HG03060 (cell line): ENCODE measurements around the gene MYCL.

Experiments used
- ATAC-seq: cut with Tn5 transposase; IDR thresholded peaks from one replicate; pipeline ENCODE4 v1.9.1; 2021; ENCODE audit warnings: low read depth, moderate number of reproducible peaks; ENCODE audit not compliant: unreplicated experiment

The MYCL gene, protein sequence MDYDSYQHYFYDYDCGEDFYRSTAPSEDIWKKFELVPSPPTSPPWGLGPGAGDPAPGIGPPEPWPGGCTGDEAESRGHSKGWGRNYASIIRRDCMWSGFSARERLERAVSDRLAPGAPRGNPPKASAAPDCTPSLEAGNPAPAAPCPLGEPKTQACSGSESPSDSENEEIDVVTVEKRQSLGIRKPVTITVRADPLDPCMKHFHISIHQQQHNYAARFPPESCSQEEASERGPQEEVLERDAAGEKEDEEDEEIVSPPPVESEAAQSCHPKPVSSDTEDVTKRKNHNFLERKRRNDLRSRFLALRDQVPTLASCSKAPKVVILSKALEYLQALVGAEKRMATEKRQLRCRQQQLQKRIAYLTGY

DNA sequence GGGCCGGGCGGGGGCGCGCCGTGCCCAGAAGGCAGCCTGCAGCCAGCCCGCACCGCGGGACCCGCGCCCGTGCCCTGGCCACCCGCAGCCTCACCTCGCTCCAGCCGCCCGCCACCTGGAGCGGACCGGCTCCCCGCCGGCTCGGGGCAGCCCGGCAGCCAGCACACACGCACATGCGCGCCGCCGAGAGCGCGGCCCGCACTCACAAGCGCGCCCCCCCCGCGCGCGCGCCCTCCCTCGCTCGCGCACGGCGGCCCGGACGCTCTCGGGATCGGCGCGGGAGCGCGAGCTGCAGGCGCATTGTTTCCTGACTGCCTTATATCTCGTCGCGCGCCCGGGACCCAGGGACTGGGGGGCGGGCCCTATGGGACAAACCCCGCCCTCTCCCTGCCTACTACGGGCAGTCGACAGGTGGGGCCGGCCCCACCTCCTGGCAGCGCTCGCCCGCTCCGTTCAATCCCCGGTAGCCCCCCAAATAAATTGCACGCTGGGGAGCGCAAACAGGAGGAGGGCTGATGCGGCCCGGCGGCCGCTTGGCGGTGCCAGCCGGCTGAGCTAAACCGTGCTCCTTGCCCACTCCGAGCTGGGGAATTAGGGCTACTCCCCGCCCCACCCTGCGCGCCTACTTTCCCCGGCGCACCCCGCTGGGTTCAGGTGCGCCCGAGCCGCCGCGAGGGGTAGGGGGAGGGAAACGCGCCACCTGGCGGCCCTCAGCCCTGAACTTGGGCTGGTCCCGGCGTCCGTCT is at the start of gene MYCL:
MYCL (minus strand) TSS at position 204 of the 746 bp plus-strand sequence. CDS start 483 bp downstream, outside the sequence.
- no peak for ATAC-seq

DNA sequence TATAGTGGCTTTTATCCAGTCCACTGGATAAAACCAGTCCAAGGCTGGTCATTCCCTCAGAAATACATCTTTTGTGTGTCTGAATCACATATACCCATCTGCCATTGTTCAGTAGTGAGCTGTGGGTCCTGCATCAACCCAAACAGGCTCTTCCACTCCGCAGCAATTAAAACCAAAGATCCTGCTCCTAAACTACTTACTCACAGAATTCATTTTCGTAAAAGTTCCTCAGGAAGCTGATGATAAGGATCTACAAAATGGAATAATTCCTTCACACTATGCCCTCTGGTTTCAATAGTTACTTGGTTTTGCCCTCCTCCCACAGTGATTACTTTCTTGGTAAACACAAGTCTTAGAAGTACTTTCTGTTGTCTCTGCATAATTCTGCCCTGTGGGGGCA is 48.2 kb upstream of the MYCL start:
- no peak for ATAC-seq

DNA sequence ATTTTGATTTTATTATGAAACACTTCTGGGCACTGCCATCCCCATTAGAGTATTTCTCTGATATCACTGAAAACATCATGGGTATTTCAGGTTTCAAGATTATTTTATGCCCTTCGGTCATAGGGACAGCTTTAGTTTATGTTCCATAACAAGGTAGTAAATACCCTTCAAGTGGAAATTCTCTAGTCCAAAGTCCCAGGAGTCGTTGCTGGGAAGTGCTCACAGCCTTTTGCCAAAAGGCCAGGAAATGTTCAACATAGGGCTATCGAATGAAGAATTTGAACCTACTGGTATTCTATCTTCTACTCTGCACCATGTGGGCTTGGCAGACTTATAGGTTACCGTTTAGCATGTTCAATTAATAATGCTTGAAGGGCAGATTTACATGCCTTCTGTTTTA is 45.5 kb upstream of the MYCL start:
- ATAC-seq: no peak

DNA sequence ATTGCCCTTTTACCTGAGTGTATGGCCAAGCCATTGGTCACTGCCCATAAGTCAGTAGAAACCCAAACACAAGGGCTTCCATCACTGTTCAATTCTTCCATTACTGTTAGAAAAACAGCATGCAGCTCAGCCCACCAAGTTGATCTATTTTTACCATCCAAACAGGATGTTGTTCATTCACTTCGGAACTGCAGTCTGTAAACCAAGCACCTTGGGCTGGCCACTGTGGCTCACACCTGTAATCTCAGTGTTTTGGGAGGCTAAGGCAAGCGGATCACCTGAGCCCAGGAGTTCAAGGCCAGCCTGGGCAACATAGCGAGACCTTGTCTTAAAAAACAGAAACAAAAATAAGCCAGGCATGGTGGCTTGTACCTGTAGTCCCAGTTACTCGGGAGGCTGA is 44.5 kb upstream of the MYCL start:
- no peak for ATAC-seq

DNA sequence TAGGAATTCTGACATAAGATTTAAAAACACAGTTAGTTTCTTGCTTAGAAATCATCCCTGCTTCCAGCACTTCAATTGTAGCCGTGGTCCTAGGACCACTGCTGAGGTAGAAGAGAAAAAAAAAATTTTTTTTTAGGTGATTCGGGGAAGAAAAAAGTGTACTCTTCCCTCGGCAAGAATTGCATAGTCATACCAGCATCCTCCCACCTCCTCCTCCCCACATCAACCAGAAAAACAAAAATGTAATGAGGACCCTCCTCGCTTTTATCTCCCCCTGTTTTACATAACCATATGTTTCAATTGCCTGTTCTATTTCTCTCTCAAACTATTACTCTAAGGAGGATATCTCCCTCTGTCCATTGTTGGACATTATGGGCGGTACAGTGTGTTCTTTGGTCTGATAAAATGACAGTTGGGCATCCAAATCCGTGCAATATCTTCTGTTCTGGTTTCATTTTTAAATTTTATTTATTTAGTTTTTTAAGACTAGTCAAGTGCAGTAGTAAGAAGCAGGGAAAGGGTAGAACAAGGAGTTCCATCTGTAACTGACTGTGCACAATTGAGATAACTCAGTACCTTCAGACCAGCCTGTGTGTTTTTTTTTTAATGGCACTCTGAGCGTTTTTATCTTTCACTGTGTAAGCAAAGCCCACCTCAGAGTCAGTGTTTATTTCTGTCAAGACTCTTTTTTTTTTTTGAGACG is 42.8 kb upstream of the MYCL start:
- no peak for ATAC-seq

DNA sequence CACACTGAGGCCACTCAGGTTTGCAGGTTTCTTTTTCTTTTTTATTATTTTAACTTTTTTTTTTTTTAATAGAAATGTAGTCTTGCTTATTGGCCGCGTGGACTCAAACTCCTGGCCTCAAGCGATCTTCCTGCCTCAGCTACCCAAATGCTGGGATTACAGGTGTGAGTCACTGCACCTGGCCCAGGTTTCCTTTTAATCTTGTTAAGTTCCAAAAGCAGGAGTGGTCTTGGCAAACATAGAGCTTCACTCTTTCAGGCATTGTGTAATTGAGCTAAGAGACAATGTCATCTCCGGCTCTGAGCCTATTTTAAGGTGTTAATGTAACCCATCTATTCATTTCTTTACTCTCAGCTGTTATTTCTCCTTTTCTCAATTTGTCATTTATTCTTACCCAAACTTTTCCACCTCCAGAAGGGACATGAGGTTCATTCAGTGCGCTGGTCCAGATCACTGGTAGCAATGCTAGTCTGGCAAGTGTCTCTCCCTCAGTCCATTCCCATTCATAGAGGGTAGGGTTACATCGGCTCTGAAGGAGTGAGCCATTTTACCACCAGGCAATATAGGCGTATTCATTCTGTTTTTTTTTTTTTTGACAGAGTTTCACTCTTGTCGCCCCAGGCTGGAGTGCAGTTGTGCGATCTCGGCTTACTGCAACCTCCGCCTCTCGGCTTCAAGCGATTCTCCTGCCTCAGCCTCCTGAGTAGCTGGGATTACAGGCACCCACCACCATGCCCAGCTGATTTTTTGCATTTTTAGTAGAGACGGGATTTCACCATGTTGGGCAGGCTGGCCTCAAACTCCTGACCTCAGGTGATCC is 42.0 kb upstream of the MYCL start:
- no peak for ATAC-seq

DNA sequence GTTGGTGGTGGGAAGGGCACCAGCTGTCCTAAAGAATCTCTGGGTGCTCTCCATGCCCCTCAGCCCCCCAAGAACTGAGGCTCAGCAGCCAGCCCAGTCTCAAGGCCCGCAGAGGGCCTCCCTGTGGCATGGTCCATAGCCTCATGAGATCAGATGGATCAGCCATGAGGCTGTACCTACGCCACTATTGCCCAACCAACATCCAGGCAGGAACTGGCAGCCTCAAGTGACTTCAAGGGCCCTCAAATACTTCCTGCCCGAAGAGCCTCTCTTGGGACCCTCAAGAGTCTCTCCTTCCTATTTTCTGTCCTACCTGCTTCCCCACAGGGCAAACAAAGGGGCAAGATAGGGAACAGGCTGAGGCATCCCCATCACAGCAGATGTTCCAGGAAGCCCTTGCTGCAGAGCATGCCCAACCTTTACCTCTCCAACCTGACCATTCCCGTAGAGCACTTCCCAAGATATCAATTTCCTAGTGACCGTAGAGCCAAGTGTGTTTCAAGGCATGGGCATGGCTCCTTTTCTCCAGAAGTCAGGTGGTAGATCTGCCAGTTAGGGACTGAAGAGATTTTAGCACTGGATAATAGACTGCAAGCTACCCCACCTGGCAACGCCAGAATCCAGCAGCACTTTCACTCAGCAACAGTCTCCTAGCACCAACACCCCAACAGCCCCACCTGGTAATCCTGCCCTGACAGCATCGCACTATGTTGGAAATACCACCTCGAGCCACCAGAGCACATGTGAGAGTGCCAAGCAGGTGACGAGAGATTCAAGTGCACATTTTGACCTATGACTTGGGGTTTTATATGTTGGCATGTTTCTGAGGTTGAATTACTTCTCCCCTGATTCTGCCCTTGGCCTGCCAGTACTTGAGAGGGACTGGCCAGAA is 39.5 kb upstream of the MYCL start:
- no peak for ATAC-seq

DNA sequence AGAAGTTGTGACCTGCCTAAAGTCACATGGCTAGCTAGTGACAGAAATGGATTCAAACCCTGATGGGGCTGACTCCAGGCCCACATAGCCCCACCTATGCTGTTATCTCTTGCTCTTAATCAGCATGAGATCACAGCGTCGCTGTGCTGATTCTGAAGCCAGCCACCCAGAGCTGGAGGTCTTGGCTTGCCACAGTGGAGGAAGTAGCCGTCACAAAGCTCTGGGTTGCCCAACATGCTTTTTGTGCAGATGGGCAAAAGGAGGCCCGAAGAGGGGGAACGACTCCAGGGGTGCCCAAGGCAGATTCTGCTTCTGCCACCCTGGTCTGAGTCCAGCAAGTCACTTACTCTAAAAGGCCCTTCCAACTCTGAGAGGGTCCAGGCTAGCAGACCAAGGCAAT is 38.5 kb upstream of the MYCL start:
- no peak for ATAC-seq

DNA sequence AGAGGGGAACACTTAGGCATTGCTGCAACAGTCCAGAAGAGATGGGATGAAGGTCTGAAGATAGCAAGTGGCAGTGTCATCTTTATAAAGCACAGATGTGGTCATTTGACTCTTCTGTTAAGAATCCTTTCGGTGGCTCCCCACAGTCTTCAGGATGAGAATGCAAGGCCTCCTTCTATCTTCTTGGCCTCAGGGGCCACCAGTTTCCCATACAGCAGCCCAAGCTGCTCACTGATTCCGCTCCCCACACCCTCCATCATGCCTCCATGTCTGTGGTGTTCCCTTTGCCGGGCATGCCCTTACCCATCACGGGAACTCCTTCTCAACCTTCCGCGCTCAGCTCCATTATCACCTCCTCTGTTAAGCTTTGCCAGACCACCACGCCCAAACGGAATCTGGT is 37.1 kb upstream of the MYCL start:
- ATAC-seq: no peak

DNA sequence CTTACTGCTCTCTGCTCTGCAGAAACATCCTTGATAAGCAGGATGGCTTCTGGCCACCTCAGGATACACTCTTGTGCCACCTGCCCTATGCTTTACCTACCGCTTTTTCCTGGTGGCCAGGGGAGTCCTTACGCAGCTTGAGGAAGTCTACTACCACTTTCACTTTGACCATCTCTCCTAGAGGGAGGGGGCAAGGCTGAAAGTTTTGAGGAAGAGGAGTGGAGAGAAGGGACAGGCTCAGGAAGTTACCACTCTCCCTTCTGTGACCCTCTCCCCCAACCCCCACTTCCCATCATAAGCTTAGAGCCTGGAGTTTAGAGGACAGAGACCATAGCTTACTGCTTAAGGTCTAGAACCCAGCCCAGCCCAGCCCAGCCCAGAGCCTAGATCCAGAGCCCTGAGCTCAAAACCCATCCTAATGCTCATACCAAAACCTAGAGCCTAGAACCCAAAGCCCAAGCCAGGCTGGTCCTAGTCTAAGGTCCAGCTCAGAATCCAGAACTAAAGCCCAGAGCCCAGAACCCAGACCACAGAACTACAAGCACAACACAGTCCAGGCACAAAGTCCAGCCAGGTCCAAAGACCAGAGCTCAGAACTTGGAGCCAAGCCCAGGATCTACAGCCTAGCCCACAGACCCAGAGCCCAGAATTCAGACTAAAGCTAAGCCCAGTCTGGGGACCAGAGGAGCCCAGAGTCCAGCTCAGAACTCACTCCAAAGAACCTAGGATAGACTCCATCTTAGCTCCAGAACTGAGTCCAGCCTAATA is 35.2 kb upstream of the MYCL start:
- no peak for ATAC-seq

DNA sequence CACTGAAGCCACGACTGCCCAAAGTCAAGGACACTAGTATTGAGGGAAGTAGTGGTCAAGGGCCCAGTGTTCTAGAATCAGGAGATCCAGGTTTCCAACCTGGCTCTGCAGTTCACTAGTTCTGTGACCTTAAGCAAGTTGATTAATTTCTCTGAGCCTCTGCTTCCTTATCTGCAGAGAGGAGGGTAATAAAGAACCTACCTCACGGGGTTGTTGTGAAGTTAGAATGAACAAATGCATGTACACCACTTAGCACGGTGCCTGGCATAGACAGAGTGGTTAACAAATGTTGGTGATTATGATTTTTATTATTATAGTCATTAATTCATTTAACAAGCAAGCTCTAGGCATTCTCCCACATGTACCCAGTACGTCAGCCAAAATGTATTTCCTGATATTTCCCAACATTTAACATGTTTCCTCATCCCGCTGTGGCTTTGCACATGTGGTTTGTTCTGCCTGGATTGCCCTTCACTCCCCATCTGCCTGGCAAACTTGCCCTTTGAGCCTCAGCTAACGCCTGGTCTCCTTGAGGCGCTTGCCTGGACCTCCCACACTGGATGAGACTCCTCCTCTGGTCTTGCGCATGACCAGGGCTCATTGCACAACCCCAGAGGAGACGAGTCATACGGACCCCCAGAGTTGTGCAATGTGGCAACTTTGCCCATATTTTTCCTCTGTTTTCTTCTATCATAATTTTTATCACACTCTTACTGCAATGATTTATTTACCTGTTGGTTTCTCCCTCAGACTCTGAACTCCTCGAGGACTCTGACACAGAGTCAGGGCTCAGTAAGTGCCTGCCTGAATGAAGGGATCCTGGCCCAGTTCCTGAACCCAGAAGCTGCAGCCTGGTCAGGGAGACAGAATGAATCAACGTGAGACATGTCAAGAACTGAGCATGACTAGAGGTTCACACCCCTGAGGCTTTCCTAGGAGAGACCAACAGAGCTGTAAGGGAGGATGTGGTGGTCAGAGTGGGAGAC is 32.5 kb upstream of the MYCL start:
- ATAC-seq: no peak

DNA sequence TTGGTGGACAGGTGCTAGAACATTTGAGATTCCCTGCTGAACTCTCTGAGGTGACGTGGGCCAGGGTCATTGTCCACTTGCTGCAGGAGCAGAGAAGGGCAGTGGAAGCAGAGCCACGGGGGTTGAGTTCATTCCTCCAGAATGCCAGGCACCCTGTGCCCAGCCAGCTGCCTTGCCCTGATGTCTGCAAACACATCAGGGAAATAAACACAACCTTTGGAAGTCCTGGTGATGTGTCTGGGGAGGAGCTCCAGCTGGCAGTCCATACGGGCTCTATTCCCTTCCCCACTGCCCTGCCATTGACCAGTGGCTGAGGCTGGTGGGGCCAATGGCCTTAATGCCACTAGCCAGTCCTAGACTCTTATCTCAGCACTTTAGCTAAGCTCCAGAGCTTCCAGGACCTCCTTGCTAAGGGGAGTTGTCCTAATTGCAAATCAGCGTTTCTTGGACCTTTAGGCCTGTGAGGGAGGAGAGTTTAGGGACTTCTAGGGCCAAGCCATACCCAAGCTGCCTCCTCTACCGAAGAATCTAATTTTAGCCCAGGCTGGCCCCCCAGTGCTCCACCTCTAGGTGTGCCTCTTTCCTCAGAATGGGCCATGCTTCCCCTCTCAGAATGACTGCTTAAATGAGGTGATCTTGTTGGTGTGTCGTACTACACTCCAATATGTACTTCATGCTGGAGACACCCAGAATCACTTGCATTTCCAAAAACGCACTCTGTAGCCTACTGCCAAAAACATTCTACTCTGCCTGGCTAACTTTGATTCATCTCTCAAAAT is 27.3 kb upstream of the MYCL start:
- no peak for ATAC-seq

DNA sequence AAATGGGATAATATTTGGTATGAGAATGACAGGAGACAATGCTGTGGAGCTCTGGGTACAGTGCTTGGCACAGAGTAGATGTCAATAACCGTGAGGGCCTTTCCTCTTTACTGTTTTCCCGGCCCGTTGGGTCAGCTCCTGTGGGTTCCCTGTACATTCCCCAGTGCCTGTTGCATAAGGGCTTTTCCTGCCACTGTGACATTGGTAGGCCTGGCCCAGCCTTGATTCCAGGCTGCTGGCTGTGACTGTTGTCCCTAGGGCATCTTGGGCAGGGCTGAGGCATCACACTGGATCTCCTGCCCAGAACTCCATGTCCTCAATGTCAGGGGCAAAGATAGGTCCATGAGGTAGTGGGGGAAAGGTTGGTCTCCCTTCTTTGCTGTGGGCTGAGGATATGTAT is 25.8 kb upstream of the MYCL start:
- no peak for ATAC-seq

DNA sequence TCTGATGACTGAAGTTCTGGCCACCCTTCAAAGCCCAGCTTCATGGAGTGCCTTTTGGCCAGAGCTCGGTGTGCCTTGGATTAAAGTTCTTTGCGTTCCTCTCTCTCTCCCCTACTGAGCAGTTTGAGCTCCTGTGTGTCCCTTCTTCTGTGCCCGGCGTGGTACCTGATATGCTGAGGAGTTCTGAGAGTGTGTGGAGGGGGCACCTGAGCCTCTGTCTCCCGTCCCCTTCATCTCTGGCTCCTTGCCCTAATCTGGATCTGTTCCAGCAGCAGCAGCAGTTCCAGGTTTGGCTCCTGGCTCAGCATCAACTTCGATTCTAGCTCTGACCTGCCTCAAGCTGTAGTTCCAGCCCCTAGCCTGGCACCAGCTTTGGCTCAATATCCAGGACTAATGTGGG is 25.1 kb upstream of the MYCL start:
- ATAC-seq: no peak

DNA sequence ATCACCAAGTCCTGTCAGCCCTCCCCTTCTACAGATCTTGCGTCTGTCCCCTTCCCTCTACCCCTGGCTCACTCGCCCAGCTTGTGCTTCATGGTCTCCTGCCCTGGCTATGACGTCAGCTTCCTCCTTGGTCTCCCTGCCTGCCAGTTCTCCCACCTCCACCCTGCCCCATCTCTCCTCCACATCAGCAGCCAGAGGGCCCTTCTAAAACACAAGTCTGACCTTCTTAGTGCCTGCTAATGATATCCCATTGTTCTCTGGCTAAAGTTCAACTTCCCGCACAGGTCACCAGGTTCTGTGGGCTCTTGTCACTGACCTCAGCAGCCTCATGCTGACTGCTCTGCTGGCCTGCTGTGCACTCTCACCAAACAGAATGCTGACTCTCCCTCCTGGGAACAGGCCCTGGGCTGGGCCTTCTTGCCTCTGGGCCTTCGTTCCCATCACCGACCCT is 24.7 kb upstream of the MYCL start:
- no peak for ATAC-seq

DNA sequence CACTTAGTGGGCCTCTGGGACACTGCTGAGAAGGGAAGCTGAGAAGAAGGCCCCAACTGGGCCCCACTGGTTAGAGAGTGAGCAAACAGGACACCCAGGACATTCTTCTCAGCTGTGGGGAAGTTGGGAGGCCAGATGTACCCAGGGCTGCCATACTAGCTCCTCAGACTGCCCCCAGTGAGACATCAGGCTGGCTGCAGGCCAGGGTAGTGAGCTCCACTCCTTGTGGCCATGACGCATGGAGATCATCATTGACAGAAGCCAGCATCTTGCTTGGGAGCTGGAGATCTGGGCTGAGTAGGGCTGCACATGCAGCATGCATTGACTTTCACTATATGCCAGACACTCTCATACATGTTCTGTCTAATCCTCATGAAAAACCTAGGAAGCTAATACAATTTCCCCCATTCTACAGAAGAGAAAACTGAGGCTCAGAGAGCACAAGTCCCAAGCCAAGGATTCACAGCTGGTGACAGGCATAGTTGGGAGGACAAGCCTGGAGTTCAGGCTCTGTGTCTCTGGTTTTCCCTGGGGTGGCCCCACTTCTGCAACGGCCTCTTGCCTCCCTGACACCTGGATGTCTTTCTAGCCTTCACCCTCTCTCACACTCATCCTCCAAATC is 24.1 kb upstream of the MYCL start:
- ATAC-seq: no peak
